GM12878 (cell line): Measurements from ENCODE around the gene PNMA1. TPM values are rescaled to one million over a fixed set of nuclear protein-coding genes. Genes with fewer than 3 reads are reported as not detected.
A peak's percentile ranks its signal among the peaks of the same experiment; 100 is the strongest.

Experiments used
- BCL11A ChIP-seq: IDR thresholded peaks from 2 replicates; pipeline ENCODE4 v1.6.1; 2011; ENCODE audit warnings: low read depth, low read length
- BHLHE40 ChIP-seq, 2 experiments: fragments of 450-650 bp in 1 of 2; IDR thresholded peaks; 2 replicates each; pipeline ENCODE4 v1.6.1; 2011 to 2017; ENCODE audit warnings: low read depth in 2 of 2, borderline replicate concordance in 1 of 2, improper control_type of control experiment in 1 of 2, low read length in 1 of 2, mild to moderate bottlenecking in 1 of 2
- CBX5 ChIP-seq: sonication (generic); IDR thresholded peaks from 2 replicates; pipeline ENCODE4 v1.6.1; 2016; ENCODE audit warnings: low read depth, moderate library complexity, mild to moderate bottlenecking, inconsistent platforms
- EGR1 ChIP-seq, 2 experiments: IDR thresholded peaks; 1 replicate in 1 of 2; 2 replicates in 1 of 2; pipeline ENCODE4 v1.6.1; 2011 to 2012; ENCODE audit warnings: low read depth in 2 of 2, low read length in 2 of 2, borderline replicate concordance in 1 of 2, mild to moderate bottlenecking in 1 of 2, moderate library complexity in 1 of 2
- ETV6 ChIP-seq, 2 experiments: fragments of 450-650 bp in 1 of 2; IDR thresholded peaks in 1 of 2; conservative IDR thresholded peaks in 1 of 2; 2 replicates each; pipeline ENCODE4 v1.6.1; 2014; ENCODE audit warnings: antibody characterized with exemption in 1 of 2, borderline replicate concordance in 1 of 2, low read depth in 1 of 2, mild to moderate bottlenecking in 1 of 2, moderate library complexity in 1 of 2
- HDAC2 ChIP-seq: fragments of 200-600 bp; sonication (generic); IDR thresholded peaks from 2 replicates; pipeline ENCODE4 v1.6.1; 2017
- IRF4 ChIP-seq: IDR thresholded peaks from 2 replicates; pipeline ENCODE4 v1.6.1; 2011; ENCODE audit warnings: low read depth, low read length
- JUNB ChIP-seq: IDR thresholded peaks from 2 replicates; pipeline ENCODE4 v1.6.1; 2016; ENCODE audit warnings: antibody characterized with exemption, mild to moderate bottlenecking
- MTA2 ChIP-seq: fragments of 450-650 bp; IDR thresholded peaks from 2 replicates; pipeline ENCODE4 v1.6.1; 2016; ENCODE audit warnings: low read depth, mild to moderate bottlenecking, moderate library complexity
- POU2F2 ChIP-seq: IDR thresholded peaks from 3 replicates; pipeline ENCODE4 v1.6.1; 2011; ENCODE audit warnings: low read depth, mild to moderate bottlenecking, low read length, borderline replicate concordance
- TAF1 ChIP-seq: IDR thresholded peaks from 2 replicates; pipeline ENCODE4 v1.6.1; 2011; ENCODE audit warnings: mild to moderate bottlenecking, low read depth, low read length, borderline replicate concordance
- ZSCAN29 ChIP-seq: fragments of 450-650 bp; IDR thresholded peaks from 2 replicates; pipeline ENCODE4 v1.6.1; 2017; ENCODE audit warnings: mild to moderate bottlenecking, moderate library complexity
- polyA plus RNA-seq, 11 experiments: library from polyadenylated mRNA; depleted of rRNA in 4 of 11; unstranded in 6 of 11; stranded (reverse) in 5 of 11; fragments of >200 nt; fragmentation: Nextera tagmentation in 4 of 11; fragmentation: Illumina TruSeq in 1 of 11; extraction: Ambion mirVana in 4 of 11; extraction: Trizol in 1 of 11; gene quantifications; 1 replicate in 1 of 11; 2 replicates in 10 of 11; pipeline versions ENCODE4 v1.2.1 to v1.2.3, GENCODE V29; 2011 to 2016; ENCODE audit warnings: inconsistent platforms in 2 of 11, missing spikeins in 2 of 11, low read depth in 1 of 11
- total RNA-seq, 4 experiments: library from RNA; depleted of rRNA in 3 of 4; stranded (reverse); fragments of >200 nt in 3 of 4; fragmentation: Illumina TruSeq in 1 of 4; extraction: Trizol in 1 of 4; gene quantifications; 2 replicates each; pipeline versions ENCODE4 v1.2.1 to v1.2.3, GENCODE V29; 2013 to 2021
- TF ChIP-seq, protein P1 (sequence below): fragments of 450-650 bp; IDR thresholded peaks from 2 replicates; pipeline ENCODE4 v1.6.1; 2017; ENCODE audit warnings: mild to moderate bottlenecking, moderate library complexity
- TF ChIP-seq, protein P2 (sequence below): IDR thresholded peaks from 2 replicates; pipeline ENCODE4 v1.6.1; 2011; ENCODE audit warnings: low read depth, mild to moderate bottlenecking, low read length, moderate library complexity, borderline replicate concordance; ENCODE audit errors: extremely low read depth
- TF ChIP-seq, protein P3 (sequence below): fragments of 150-350 bp; IDR thresholded peaks from 2 replicates; pipeline ENCODE4 v1.6.1; 2016; ENCODE audit warnings: low read depth, low read length
- TF ChIP-seq, protein P4 (sequence below): fragments of 450-650 bp; formaldehyde crosslinking; IDR thresholded peaks from 2 replicates; pipeline ENCODE4 v1.4.0; 2020; ENCODE audit warnings: mild to moderate bottlenecking, moderate library complexity

The PNMA1 gene
- total and polyA plus RNA-seq, 10 of the 15 experiments (the other 5 are each of a cell fraction or from before 2014, with no cell fraction given), result 1.8 to 39.3 (median 11.1) TPM

DNA sequence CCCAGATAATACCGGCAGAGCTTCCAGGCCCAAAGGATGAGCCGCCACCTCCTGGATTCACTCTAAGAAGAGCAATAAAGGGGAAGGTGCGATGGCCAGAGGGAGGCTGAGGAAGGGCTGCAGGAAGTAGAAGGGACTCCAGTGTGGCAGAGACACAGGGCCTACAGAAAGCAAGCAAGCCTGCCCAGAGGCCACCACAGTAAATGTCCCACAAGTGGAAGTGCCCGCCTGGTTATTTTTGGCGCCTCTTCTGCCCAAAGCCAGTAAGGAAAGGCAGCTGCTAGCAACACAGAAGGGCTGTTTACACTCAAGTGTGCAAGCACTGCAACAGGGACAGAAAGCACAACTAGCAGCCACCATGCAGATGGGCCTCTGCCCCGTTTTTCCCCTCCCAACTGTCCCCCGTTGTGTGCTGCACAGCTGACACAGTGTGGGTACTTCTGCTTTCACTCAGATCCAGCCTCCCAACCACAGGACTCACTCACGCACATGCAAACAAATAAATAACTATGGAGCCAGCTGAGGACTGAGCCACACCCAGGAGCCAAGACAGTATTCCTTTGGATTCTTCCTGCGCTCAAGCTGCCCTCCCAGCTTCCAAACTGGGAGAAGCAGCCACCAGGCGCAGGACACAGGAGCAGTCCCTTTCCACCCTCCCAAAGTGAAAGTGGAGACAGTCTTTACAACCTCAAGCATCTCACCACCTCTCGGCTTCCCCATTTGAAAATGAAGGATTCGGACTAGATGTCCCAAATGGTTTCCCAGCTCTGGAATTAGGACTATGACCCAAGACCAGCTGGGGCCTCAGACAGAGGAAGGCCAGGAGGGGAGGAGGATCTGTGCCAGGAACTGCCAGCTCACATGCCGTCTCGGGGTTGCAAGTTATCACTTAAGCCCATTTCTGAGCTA lies 40.0 kb upstream of the PNMA1 start (continued):
- TF ChIP-seq, protein P1, sequence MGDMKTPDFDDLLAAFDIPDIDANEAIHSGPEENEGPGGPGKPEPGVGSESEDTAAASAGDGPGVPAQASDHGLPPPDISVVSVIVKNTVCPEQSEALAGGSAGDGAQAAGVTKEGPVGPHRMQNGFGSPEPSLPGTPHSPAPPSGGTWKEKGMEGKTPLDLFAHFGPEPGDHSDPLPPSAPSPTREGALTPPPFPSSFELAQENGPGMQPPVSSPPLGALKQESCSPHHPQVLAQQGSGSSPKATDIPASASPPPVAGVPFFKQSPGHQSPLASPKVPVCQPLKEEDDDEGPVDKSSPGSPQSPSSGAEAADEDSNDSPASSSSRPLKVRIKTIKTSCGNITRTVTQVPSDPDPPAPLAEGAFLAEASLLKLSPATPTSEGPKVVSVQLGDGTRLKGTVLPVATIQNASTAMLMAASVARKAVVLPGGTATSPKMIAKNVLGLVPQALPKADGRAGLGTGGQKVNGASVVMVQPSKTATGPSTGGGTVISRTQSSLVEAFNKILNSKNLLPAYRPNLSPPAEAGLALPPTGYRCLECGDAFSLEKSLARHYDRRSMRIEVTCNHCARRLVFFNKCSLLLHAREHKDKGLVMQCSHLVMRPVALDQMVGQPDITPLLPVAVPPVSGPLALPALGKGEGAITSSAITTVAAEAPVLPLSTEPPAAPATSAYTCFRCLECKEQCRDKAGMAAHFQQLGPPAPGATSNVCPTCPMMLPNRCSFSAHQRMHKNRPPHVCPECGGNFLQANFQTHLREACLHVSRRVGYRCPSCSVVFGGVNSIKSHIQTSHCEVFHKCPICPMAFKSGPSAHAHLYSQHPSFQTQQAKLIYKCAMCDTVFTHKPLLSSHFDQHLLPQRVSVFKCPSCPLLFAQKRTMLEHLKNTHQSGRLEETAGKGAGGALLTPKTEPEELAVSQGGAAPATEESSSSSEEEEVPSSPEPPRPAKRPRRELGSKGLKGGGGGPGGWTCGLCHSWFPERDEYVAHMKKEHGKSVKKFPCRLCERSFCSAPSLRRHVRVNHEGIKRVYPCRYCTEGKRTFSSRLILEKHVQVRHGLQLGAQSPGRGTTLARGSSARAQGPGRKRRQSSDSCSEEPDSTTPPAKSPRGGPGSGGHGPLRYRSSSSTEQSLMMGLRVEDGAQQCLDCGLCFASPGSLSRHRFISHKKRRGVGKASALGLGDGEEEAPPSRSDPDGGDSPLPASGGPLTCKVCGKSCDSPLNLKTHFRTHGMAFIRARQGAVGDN, result 0 out of 2 replicates have a peak, but pooled peaks have one; percentile 21
- peak; percentile 95 for TF ChIP-seq IRF4
- TF ChIP-seq ZSCAN29, result no peak
- TF ChIP-seq ETV6 (conservative IDR thresholded peaks at IDR 0.05 in 1 of 2, IDR thresholded peaks at IDR 0.05 in 1 of 2; ENCODE audit: borderline replicate concordance in 1 of 2, low read depth in 1 of 2), result peak in 1 of 2 experiments; percentile 81; a peak in 2 of 4 replicates
- TF ChIP-seq MTA2, result peak; percentile 41; the same call in 1 of the 2 replicates
- TF ChIP-seq CBX5, result no peak
- TF ChIP-seq TAF1, result peak; percentile 41; the same call in 1 of the 2 replicates
- no peak for TF ChIP-seq HDAC2
- TF ChIP-seq BCL11A, result peak; percentile 84
- peak; percentile 84 for TF ChIP-seq JUNB
- TF ChIP-seq EGR1 (IDR thresholded peaks at IDR 0.05; ENCODE audit: borderline replicate concordance in 1 of 2, low read depth in 2 of 2, low read length in 2 of 2), result peak in 1 of 2 experiments; percentile 33; a peak in 1 of 3 replicates
- TF ChIP-seq, protein P2, sequence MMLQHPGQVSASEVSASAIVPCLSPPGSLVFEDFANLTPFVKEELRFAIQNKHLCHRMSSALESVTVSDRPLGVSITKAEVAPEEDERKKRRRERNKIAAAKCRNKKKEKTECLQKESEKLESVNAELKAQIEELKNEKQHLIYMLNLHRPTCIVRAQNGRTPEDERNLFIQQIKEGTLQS, result no peak
- TF ChIP-seq, protein P3, sequence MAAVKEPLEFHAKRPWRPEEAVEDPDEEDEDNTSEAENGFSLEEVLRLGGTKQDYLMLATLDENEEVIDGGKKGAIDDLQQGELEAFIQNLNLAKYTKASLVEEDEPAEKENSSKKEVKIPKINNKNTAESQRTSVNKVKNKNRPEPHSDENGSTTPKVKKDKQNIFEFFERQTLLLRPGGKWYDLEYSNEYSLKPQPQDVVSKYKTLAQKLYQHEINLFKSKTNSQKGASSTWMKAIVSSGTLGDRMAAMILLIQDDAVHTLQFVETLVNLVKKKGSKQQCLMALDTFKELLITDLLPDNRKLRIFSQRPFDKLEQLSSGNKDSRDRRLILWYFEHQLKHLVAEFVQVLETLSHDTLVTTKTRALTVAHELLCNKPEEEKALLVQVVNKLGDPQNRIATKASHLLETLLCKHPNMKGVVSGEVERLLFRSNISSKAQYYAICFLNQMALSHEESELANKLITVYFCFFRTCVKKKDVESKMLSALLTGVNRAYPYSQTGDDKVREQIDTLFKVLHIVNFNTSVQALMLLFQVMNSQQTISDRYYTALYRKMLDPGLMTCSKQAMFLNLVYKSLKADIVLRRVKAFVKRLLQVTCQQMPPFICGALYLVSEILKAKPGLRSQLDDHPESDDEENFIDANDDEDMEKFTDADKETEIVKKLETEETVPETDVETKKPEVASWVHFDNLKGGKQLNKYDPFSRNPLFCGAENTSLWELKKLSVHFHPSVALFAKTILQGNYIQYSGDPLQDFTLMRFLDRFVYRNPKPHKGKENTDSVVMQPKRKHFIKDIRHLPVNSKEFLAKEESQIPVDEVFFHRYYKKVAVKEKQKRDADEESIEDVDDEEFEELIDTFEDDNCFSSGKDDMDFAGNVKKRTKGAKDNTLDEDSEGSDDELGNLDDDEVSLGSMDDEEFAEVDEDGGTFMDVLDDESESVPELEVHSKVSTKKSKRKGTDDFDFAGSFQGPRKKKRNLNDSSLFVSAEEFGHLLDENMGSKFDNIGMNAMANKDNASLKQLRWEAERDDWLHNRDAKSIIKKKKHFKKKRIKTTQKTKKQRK, result no peak; the same call in 1 of the 2 replicates
- TF ChIP-seq POU2F2, result peak; percentile 79
- TF ChIP-seq, protein P4, sequence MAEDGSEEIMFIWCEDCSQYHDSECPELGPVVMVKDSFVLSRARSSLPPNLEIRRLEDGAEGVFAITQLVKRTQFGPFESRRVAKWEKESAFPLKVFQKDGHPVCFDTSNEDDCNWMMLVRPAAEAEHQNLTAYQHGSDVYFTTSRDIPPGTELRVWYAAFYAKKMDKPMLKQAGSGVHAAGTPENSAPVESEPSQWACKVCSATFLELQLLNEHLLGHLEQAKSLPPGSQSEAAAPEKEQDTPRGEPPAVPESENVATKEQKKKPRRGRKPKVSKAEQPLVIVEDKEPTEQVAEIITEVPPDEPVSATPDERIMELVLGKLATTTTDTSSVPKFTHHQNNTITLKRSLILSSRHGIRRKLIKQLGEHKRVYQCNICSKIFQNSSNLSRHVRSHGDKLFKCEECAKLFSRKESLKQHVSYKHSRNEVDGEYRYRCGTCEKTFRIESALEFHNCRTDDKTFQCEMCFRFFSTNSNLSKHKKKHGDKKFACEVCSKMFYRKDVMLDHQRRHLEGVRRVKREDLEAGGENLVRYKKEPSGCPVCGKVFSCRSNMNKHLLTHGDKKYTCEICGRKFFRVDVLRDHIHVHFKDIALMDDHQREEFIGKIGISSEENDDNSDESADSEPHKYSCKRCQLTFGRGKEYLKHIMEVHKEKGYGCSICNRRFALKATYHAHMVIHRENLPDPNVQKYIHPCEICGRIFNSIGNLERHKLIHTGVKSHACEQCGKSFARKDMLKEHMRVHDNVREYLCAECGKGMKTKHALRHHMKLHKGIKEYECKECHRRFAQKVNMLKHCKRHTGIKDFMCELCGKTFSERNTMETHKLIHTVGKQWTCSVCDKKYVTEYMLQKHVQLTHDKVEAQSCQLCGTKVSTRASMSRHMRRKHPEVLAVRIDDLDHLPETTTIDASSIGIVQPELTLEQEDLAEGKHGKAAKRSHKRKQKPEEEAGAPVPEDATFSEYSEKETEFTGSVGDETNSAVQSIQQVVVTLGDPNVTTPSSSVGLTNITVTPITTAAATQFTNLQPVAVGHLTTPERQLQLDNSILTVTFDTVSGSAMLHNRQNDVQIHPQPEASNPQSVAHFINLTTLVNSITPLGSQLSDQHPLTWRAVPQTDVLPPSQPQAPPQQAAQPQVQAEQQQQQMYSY (CRISPR knock-in tag), result no peak
- peak; percentile 82 to 86 for TF ChIP-seq BHLHE40 (IDR thresholded peaks at IDR 0.05; ENCODE audit: borderline replicate concordance in 1 of 2, low read depth in 2 of 2, low read length in 1 of 2)
